ENCODE data around the gene VSTM4.

Gene VSTM4

GRCh38 chr10:49037187-49037586 is 78.1 kb downstream of the VSTM4 start:
- no peak for DNase-seq

GRCh38 chr10:49036638-49037037 is 78.7 kb downstream of the VSTM4 start:
- DNase-seq, result no peak

DNA sequence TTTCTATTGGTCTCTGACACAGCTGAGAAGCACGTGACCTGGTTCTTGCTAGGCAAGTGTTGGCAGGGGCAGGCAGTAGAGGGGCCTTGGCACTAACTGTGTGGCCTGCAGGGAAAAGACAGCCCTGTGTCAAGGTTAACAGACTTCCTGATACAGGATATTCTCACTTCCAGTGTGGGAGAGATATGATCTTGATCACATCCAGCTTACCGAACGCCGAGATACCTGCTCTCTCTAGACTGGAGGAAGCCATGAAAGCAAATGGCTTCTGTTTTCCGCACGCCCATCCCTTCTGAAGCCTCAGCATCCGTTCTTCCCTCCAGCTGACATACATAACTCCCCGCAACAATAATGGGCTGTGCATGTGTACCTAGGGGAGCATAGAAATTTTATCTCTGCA is 79.4 kb downstream of the VSTM4 start:
- no peak for DNase-seq

GRCh38 chr10:49034925-49035324 is 80.4 kb downstream of the VSTM4 start:
- no peak for DNase-seq

DNA sequence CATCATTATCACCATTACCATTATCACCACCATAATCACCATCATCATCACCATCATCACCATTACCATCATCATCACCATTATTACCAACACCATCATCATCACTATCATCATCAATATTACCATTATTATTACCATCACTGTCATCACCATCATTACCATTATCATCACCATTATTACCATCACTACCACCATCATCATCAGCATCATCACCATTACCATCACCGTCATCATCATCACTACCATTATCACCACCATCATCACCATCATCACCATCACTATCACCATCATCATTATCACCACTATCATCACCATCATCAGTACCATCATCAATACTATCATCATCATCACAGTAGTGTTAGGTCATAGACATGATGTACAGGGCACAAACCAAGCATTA is 81.4 kb downstream of the VSTM4 start:
- DNase-seq, result no peak

- DNase-seq, result no peak
Observed at GRCh38 chr10:49029666-49030065, 85.7 kb downstream of the VSTM4 start.

DNA sequence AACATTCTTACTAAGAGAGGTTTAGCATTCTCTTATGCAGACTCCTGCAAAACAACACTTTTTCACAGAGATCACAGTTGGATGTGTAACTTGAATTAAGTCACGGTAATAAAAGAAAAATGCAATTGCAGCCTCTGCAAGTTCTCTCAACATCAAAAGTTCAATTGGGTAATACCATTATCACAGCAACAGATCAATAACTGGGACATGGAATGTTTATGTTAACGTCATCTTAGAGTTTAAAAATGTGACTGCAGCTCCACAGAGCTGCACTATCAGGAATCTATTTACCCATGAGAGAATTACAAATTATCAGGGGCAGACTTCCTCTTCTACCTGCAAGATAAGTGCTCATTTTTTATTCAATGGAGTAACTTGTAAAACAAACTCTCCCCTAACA is 86.7 kb downstream of the VSTM4 start:
- no peak for DNase-seq

- DNase-seq, result no peak
Observed at GRCh38 chr10:49025347-49025983, 89.9 kb downstream of the VSTM4 start.

DNA sequence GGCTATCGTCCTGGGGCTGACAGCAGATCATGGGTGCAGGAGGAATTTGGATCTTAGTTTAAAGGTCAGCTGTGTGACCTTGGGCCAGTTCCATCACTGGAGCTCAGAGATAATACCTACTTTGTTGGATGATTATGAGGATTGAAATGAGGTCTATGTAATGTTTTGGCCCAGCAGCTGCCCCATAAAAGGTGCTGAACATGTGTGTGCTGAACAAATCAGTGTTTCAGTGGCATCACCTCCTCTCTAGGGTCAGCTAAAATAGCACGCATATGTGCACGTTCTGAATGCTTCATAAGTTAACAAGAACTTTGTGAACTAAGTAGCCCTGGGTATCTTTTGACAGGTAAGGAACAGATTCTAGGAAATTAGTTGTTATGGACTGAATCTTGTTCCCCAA is 90.8 kb downstream of the VSTM4 start:
- DNase-seq, result no peak

DNA sequence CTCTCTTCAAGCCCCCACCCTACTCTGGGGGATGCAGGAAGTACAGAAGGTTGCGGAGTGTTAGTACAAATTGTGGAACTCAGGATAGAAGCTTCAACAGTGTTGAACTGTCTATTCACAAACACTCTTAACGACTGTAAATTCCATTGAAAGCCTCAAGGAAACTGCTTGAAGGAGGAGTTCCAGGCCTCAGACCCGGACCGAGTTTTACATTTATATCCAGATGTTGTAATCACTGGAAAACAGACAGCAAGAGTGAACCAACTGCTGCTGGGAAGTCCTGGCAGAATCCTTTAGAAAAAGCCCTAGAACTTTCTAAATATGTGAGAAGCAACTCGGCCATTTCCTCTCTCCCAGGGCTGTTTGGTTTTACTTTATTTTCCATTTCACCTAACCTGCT is 91.6 kb downstream of the VSTM4 start:
- no peak for DNase-seq

DNA sequence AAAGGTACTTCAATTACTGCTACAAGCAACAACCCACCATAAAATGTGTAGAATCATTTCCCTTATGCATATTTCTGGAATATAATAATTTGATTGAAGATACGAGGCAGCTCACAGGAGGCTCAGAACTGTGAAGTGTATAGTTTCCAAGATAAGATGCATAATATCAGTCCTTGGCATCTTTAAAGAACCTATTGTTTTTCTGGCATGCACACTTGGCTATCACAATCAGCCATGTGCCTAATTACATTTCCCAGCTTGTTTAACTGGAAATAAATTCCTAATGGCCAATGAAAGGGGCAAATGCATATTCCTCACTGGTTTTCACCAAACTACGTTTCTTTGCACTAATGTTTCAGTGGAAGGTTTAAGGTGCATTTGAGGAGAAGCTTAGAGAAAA is 92.3 kb downstream of the VSTM4 start:
- DNase-seq, result no peak

- DNase-seq, result no peak
Observed at GRCh38 chr10:49021685-49022084, 93.6 kb downstream of the VSTM4 start.

GRCh38 chr10:49015700-49016099 is 99.6 kb downstream of the VSTM4 start:
- no peak for DNase-seq

DNA sequence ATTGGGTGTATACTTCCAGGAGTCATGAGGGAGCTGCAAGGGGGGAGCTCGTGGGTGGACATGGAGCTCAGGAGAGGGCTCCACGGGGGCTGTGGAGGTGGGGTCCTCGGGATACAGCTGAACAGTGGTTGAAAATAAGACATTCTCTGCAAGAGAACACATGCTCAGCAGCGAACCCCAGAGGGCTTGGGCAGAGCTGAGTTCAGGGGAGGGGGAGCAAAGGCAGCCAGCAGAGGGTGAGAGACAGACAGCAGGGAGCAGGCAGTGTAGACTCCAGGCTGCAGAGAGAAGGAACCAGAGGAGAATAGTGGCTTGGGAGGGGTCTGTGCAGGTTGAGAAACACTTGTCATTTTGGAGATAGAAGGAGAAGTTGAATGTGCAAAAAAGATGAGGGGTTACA is 102.7 kb downstream of the VSTM4 start:
- no peak for DNase-seq

- no peak for DNase-seq
Observed at GRCh38 chr10:49011756-49012155, 103.6 kb downstream of the VSTM4 start.

DNA sequence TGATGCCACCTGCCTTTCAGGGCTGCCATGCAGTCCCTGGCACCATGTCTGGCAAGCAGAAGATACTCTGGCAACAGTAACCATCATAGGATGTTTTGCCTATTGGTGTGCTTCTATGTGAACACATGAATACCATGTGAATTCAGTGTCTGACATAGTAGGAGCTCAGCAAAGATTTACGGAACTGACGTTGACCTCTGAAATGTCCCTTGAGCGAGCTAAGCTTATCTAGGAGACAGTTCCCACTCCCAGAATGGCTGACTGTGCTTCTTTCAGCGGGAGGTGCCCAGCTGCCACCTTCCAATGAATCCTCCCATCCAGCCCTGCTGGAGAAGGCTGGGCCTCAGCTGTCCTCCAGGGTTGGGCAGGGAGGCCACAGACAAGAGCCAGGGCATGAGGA is 104.5 kb downstream of the VSTM4 start:
- no peak for DNase-seq

- DNase-seq, result no peak
Observed at GRCh38 chr10:49010295-49010694, 105.0 kb downstream of the VSTM4 start.

GRCh38 chr10:49009199-49009979 is 105.9 kb downstream of the VSTM4 start:
- no peak for DNase-seq

- DNase-seq, result no peak
Observed at GRCh38 chr10:49008505-49009198, 106.7 kb downstream of the VSTM4 start.

GRCh38 chr10:49008091-49008490 is 107.2 kb downstream of the VSTM4 start:
- DNase-seq, result no peak

- no peak for DNase-seq
Observed at GRCh38 chr10:49007129-49007528, 108.2 kb downstream of the VSTM4 start.

- DNase-seq, result no peak
Observed at GRCh38 chr10:49005270-49005669, 110.1 kb downstream of the VSTM4 start.

DNA sequence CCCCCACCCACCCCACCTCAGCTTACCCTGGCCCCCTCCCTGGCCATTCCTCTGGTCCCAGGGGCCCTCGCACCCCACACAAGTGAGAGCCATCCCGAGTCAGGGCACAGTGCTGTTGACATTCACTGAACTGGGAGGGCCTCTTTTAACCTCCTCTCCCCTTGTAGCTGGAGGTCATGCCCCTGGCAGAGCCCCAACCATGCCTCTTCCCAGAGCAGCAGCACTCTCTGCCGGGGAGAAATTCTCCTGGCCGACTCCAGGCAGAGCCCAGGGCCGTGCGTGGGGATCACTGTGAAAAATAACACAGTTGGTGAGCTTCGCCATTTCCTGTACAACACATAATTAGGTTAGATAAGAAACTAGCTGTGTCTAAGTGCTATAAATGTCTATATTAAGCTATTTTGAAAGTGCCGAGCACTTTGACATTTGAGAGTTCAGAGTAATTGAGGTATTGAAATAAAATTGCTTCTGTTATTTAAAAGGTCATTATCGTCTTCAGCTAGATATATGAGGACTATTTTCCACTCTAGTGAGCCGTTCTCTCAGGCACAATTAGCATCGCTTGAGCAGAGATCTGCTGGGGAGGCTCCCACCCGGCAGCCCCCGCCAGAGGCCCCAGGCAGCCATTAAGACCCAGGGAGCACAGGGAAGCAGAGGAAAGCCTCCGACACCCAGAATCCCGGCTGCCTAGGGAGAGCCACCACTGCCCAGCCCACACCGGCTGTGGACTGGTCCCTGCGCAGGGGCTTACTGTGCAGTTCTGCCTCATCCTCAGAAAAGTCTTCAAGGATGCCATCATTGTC is 113.3 kb downstream of the VSTM4 start:
- no peak for DNase-seq
